Right lobe of liver (tissue), 4 donors: ENCODE measurements around the gene GDI1.

Experiments used
- CTCF ChIP-seq, 4 donors: fragments of 200-600 bp in 3 of 4; fragments of 450-650 bp in 1 of 4; IDR thresholded peaks; one replicate each; pipeline versions ENCODE4 v1.5.1 to v1.8.0; 2016 to 2022; ENCODE audit warnings: antibody characterized with exemption in 4 of 4, mild to moderate bottlenecking in 2 of 4
- POLR2A ChIP-seq: fragments of 450-650 bp; IDR thresholded peaks from one replicate; pipeline ENCODE4 v1.6.1; 2017; ENCODE audit warnings: antibody characterized with exemption, mild to moderate bottlenecking
- donor health status: DM: no; HTN: no; CAD: no.
- donor health status: DM: no; HTN: no; CAD: no.
- donor health status: DM: no; HTN: yes; CAD: no.

GRCh38 chrX:154397888-154398667 lies 38.9 kb upstream of the GDI1 start, which contains the start of gene RPL10:
- TF ChIP-seq CTCF (IDR thresholded peaks at IDR 0.05) (no peak), POLR2A (peak; percentile 83)
